CD4-positive, alpha-beta memory T cell (primary cell): ENCODE measurements around the gene SPDYE16. TPM values are rescaled to one million over a fixed set of nuclear protein-coding genes. Genes with fewer than 3 reads are reported as not detected.
"Not testable (repeated sequence)": the region's sequence is repeated elsewhere in the genome, so short reads cannot be mapped to it uniquely, and the experiment has no call there.

Source experiments
- CTCF ChIA-PET: fragments of 350-600 bp; sonication (Branson Sonifier 250); formaldehyde crosslinking; loops from one replicate; lab custom pipeline; 2021; ENCODE audit warnings: inconsistent platforms; ENCODE audit not compliant: partially characterized antibody; lab: Charles Lee
- POLR2A ChIA-PET: fragments of 350-600 bp; sonication (Branson Sonifier 250); formaldehyde crosslinking; loops from one replicate; lab custom pipeline; 2021; ENCODE audit not compliant: partially characterized antibody; lab: Charles Lee
- DNase-seq, 5 donors: peaks; one replicate each; pipeline versions ENCODE4 v3.0.0 to v3.0.0-alpha.2; 2020 to 2022; ENCODE audit warnings: mixed read lengths in 1 of 5
- H3K27ac ChIP-seq: one replicate; pipeline ENCODE4 v1.7.0; 2013; ENCODE audit warnings: low read depth, low read length
- H3K27me3 ChIP-seq: 2 replicates; pipeline ENCODE4 v1.7.0; 2013; ENCODE audit warnings: mild to moderate bottlenecking, low read length, moderate library complexity; ENCODE audit not compliant: insufficient read depth
- H3K36me3 ChIP-seq: 2 replicates; pipeline ENCODE4 v1.7.0; 2013; ENCODE audit warnings: mild to moderate bottlenecking, low read length, moderate library complexity; ENCODE audit not compliant: insufficient read depth
- H3K4me1 ChIP-seq: 2 replicates; pipeline ENCODE4 v1.7.0; 2013; ENCODE audit warnings: mild to moderate bottlenecking, low read length, moderate library complexity; ENCODE audit not compliant: insufficient read depth
- H3K4me3 ChIP-seq, 2 donors: one replicate each; pipeline ENCODE4 v1.7.0; 2013; ENCODE audit warnings: low read length in 2 of 2, mild to moderate bottlenecking in 1 of 2
- H3K9me3 ChIP-seq, 2 donors: one replicate each; pipeline ENCODE4 v1.7.0; 2013; ENCODE audit warnings: low read length in 2 of 2, control low read depth in 1 of 2; ENCODE audit not compliant: control insufficient read depth in 1 of 2
- H3K27ac Mint-ChIP-seq, 7 donors: one replicate each; pipeline ENCODE4 v1.8.0; 2020 to 2021; ENCODE audit warnings: mixed read lengths in 7 of 7, mild to moderate bottlenecking in 6 of 7, inconsistent platforms in 3 of 7, moderate library complexity in 3 of 7
- H3K27me3 Mint-ChIP-seq, 2 donors: one replicate each; pipeline ENCODE4 v1.8.0; 2020 to 2021; ENCODE audit warnings: mixed read lengths in 2 of 2
- H3K36me3 Mint-ChIP-seq, 2 donors: one replicate each; pipeline ENCODE4 v1.8.0; 2020 to 2021; ENCODE audit warnings: mixed read lengths in 2 of 2, inconsistent platforms in 1 of 2, mild to moderate bottlenecking in 1 of 2
- H3K4me1 Mint-ChIP-seq, 4 donors: one replicate each; pipeline ENCODE4 v1.8.0; 2020 to 2021; ENCODE audit warnings: mixed read lengths in 4 of 4, mild to moderate bottlenecking in 1 of 4
- H3K4me3 Mint-ChIP-seq, 8 donors: one replicate each; pipeline ENCODE4 v1.8.0; 2020 to 2021; ENCODE audit warnings: mixed read lengths in 8 of 8, mild to moderate bottlenecking in 7 of 8, moderate library complexity in 6 of 8, inconsistent platforms in 3 of 8
- H3K9me3 Mint-ChIP-seq, 8 donors: one replicate each; pipeline ENCODE4 v1.8.0; 2020 to 2021; ENCODE audit warnings: mixed read lengths in 8 of 8, mild to moderate bottlenecking in 5 of 8, inconsistent platforms in 3 of 8, moderate library complexity in 1 of 8
- intact Hi-C: fragments of 100-400 bp; cut with micrococcal nuclease; formaldehyde crosslinking; loops from one replicate; pipeline ENCODE4 v1.15.1; 2023
- polyA plus RNA-seq, 2 donors: library from polyadenylated mRNA; unstranded; fragments of 300-500 nt; fragmentation: Illumina TruSeq; gene quantifications; one replicate each; pipeline ENCODE4 v1.2.3, GENCODE V29; 2021
- total RNA-seq, 2 experiments: library from RNA; stranded (reverse); gene quantifications; one replicate each; pipeline ENCODE4 v1.2.3, GENCODE V29; 2021

SPDYE16 gene
- total and polyA plus RNA-seq, 4 experiments from 2014 or later, result 0.21 to 1.1 (median 0.73) TPM; not detected in 1

GRCh38 chr7:76507723-76508406 is 35.2 kb downstream of the SPDYE16 start:
- ChIA-PET POLR2A (no interaction called here), CTCF (no interaction called here)
- H3K4me3 ChIP-seq, result no peak overlapping the region
- H3K4me1 Mint-ChIP-seq, result peaks cover 0 to 2% (median under 1%) of the 10 kb centered on the region in 4 donors
- H3K36me3 Mint-ChIP-seq, result peaks cover 3 to 7% of the 10 kb centered on the region in 2 donors
- H3K27ac Mint-ChIP-seq, result no peak overlapping the region
- H3K27me3 ChIP-seq, result no peaks in the 10 kb centered on the region
- no peaks in the 10 kb centered on the region for H3K9me3 ChIP-seq
- no peak overlapping the region for H3K27ac ChIP-seq
- no peaks in the 10 kb centered on the region for H3K4me1 ChIP-seq
- H3K36me3 ChIP-seq, result no peaks in the 10 kb centered on the region
- no peak for DNase-seq
- H3K27me3 Mint-ChIP-seq, result no peaks in the 10 kb centered on the region
- intact Hi-C loops, result no loop called here
- no peaks in the 10 kb centered on the region for H3K9me3 Mint-ChIP-seq
- H3K4me3 Mint-ChIP-seq, result no peak overlapping the region

DNA sequence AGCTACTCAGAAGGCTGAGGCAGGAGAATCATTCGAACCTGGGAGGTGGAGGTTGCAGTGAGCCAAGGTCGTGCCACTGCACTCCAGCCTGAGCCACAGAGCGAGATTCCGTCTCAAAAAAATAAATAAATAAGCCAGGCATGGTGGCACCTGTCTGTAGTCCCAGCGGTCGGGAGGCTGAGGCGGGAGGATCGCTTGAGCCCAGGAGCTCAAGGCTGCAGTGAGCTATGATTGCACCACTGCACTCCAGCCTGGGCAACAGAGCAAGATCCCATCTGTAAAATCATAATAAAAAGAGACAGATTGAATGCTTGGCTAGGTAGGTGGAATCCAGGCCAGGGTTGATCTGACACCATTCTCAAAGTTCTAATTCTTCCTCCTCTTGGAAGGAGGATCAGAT is 36.5 kb downstream of the SPDYE16 start:
- peak overlapping the region in 1 of 7 donors; percentile 36 for H3K27ac Mint-ChIP-seq
- H3K27ac ChIP-seq, DNase-seq, H3K4me1 Mint-ChIP-seq, H3K4me1 ChIP-seq, intact Hi-C loops, H3K9me3 Mint-ChIP-seq, H3K4me3 ChIP-seq, H3K4me3 Mint-ChIP-seq, H3K36me3 ChIP-seq, H3K27me3 ChIP-seq, H3K27me3 Mint-ChIP-seq, CTCF ChIA-PET, H3K9me3 ChIP-seq: not testable (repeated sequence)
- peaks cover 3 to 13% of the 10 kb centered on the region in 2 donors for H3K36me3 Mint-ChIP-seq
- POLR2A ChIA-PET, result interaction anchor here (0.6 kb wide), 1 partner anchor 79 kb away, joined by 5 read pairs; no protein-coding TSS in a partner anchor

DNA sequence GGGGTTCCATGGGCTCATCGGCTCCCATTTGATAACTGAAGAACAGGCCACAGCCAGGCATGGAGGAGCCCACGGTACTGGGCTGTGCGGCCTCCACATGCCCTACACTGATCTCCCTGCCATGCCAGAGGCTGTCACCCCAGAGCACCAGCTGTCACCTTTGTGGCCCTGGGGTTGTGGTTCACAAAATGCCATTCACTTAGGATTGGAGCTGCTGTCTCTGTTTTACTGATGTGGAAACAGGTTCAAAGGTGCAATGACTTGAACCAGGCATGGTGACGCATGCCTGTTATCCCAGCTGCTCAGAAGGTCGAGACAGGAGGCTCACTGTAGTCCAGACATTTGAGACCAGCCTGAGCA is 37.0 kb downstream of the SPDYE16 start:
- H3K4me3 Mint-ChIP-seq, result no peak overlapping the region
- Histone ChIP-seq H3K36me3 (no peaks in the 10 kb centered on the region), H3K27ac (no peak overlapping the region), H3K9me3 (no peaks in the 10 kb centered on the region), H3K4me1 (no peaks in the 10 kb centered on the region), H3K27me3 (no peaks in the 10 kb centered on the region), H3K4me3 (no peak overlapping the region)
- intact Hi-C loops, result no loop called here
- ChIA-PET CTCF (no interaction called here), POLR2A (interaction anchor here (0.6 kb wide), 1 partner anchor 78 kb away, joined by 5 read pairs; no protein-coding TSS in a partner anchor)
- peaks cover 3 to 18% of the 10 kb centered on the region in 2 donors for H3K36me3 Mint-ChIP-seq
- no peaks in the 10 kb centered on the region for H3K27me3 Mint-ChIP-seq
- H3K27ac Mint-ChIP-seq, result no peak overlapping the region
- DNase-seq, result no peak
- H3K4me1 Mint-ChIP-seq, result peaks cover 0 to 2% (median under 1%) of the 10 kb centered on the region in 4 donors
- H3K9me3 Mint-ChIP-seq, result no peaks in the 10 kb centered on the region

- H3K9me3 ChIP-seq, result no peaks in the 10 kb centered on the region
- Mint-ChIP-seq H3K9me3 (no peaks in the 10 kb centered on the region), H3K27ac (no peak overlapping the region), H3K27me3 (no peaks in the 10 kb centered on the region), H3K4me1 (peaks cover 0 to 2% (median under 1%) of the 10 kb centered on the region in 4 donors), H3K4me3 (no peak overlapping the region), H3K36me3 (peaks cover 3 to 21% of the 10 kb centered on the region in 2 donors)
- H3K27me3 ChIP-seq, result no peaks in the 10 kb centered on the region
- no peaks in the 10 kb centered on the region for H3K36me3 ChIP-seq
- no peak overlapping the region for H3K4me3 ChIP-seq
- CTCF ChIA-PET, result no interaction called here
- H3K27ac ChIP-seq, result no peak overlapping the region
- intact Hi-C loops, result no loop called here
- DNase-seq, result no peak
- H3K4me1 ChIP-seq, result no peaks in the 10 kb centered on the region
- POLR2A ChIA-PET, result no interaction called here
Measured at GRCh38 chr7:76505168-76506080, 37.7 kb downstream of the SPDYE16 start.

- CTCF ChIA-PET, intact Hi-C loops, H3K27ac Mint-ChIP-seq, DNase-seq, H3K4me3 Mint-ChIP-seq, H3K36me3 ChIP-seq, H3K4me3 ChIP-seq, POLR2A ChIA-PET, H3K9me3 ChIP-seq, H3K27me3 Mint-ChIP-seq, H3K4me1 ChIP-seq, H3K27me3 ChIP-seq, H3K27ac ChIP-seq, H3K9me3 Mint-ChIP-seq, H3K4me1 Mint-ChIP-seq: not testable (repeated sequence)
- peaks cover 3 to 21% of the 10 kb centered on the region in 2 donors for H3K36me3 Mint-ChIP-seq
Measured at GRCh38 chr7:76504351-76505167, 38.5 kb downstream of the SPDYE16 start.

GRCh38 chr7:76503244-76503643 is 39.9 kb downstream of the SPDYE16 start:
- DNase-seq, H3K9me3 ChIP-seq, H3K27ac ChIP-seq, CTCF ChIA-PET, H3K9me3 Mint-ChIP-seq, H3K27me3 ChIP-seq, H3K4me1 ChIP-seq, H3K36me3 ChIP-seq, H3K27me3 Mint-ChIP-seq, POLR2A ChIA-PET, H3K27ac Mint-ChIP-seq, H3K4me3 ChIP-seq, H3K4me1 Mint-ChIP-seq, intact Hi-C loops, H3K4me3 Mint-ChIP-seq: not testable (repeated sequence)
- peaks cover 3 to 21% of the 10 kb centered on the region in 2 donors for H3K36me3 Mint-ChIP-seq

DNA sequence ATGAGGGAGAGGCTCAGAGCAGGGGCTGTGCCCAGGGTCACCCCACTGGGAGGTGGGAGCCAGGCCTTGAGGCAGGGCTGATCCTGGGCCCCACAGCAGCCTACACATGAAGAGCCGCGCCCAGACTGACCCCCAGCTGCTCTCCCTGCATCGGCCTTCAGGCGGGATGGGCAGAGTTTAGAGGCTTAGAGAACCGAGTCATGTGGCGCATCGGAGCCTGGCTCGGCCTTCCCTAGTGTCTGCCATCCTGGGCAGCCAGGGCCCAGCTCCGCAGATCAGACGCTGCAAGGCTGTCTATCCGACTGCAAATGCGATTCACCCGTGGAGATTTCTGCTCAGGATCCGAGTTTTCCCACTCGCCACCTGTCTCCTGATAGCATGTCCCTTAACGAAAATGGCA is 40.3 kb downstream of the SPDYE16 start:
- H3K4me3 ChIP-seq, H3K27me3 Mint-ChIP-seq, H3K9me3 ChIP-seq, H3K4me1 Mint-ChIP-seq, H3K4me3 Mint-ChIP-seq, POLR2A ChIA-PET, DNase-seq, H3K27me3 ChIP-seq, H3K27ac Mint-ChIP-seq, H3K9me3 Mint-ChIP-seq, H3K36me3 ChIP-seq, CTCF ChIA-PET, H3K27ac ChIP-seq, intact Hi-C loops, H3K4me1 ChIP-seq: not testable (repeated sequence)
- peaks cover 3 to 21% of the 10 kb centered on the region in 2 donors for H3K36me3 Mint-ChIP-seq
